ENCODE data around the gene LIG3. TPM values are rescaled to one million over a fixed set of nuclear protein-coding genes. Genes with fewer than 3 reads are reported as not detected.

Gene LIG3
- total and polyA plus RNA-seq, 2 of the 13 experiments (the other 11 are each of a cell fraction or from before 2014, with no cell fraction given) = 34.4 to 36.2 TPM

DNA sequence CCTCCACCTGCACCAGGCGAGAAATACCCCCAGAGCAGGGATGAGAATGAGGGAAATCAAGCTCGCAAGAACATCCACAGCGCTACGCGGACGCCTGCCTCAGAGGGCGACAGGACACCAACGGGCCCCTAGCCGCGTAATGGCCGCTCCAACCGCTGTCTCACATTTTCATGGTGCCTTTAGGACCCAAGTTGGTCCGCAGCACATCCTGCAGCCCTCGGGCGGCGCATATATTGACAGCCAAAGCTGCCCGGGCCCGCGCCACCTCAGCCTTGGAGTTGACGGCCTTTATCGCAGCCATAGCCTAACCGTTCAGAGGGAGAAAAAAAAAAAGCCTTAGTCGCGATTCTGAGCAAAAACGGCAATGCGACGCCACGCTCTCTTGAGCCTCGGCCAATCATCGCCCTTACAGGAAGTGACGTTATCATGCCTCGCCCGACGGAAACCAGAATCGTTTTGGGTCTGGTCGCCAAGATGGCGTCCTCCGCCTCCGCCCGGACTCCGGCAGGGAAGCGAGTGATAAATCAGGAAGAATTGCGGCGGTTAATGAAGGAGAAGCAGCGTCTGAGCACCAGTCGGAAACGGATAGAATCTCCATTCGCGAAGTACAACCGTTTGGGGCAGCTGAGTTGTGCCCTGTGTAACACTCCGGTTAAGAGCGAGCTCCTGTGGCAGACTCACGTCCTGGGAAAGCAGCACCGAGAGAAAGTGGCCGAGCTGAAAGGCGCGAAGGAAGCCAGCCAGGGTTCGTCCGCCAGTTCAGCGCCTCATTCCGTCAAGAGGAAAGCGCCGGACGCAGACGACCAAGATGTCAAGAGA lies 19.0 kb upstream of the LIG3 start, which contains the start of the genes CCT6B and ZNF830 (continued):
- TF ChIP-seq AHR (CRISPR knock-in tag; IDR thresholded peaks at IDR 0.05) (no peak), CBX1 (IDR thresholded peaks at IDR 0.05; ENCODE audit: low read depth) (peak; percentile 30), KLF11 (CRISPR knock-in tag; IDR thresholded peaks at IDR 0.05) (no peak), ZNF569 (CRISPR knock-in tag; IDR thresholded peaks at IDR 0.05; ENCODE audit: borderline replicate concordance) (no peak), PHB2 (IDR thresholded peaks at IDR 0.05; ENCODE audit: partially characterized antibody) (no peak), TAF1 (CRISPR knock-in tag; IDR thresholded peaks at IDR 0.05) (peak; percentile 97), CEBPB (IDR thresholded peaks at IDR 0.05; ENCODE audit: borderline replicate concordance, low read depth, low read length) (no peak), LCORL (IDR thresholded peaks at IDR 0.05) (peak; percentile 76; the same call in 1 of the 2 replicates), LCORL (CRISPR knock-in tag; IDR thresholded peaks at IDR 0.05) (no peak; the same call in 1 of the 2 replicates), JUNB (CRISPR knock-in tag; IDR thresholded peaks at IDR 0.05; ENCODE audit: borderline replicate concordance) (no peak), NRL (CRISPR knock-in tag; IDR thresholded peaks at IDR 0.05; ENCODE audit: borderline replicate concordance) (peak; percentile 92), SAP130 (CRISPR knock-in tag; IDR thresholded peaks at IDR 0.05; ENCODE audit: low read depth) (peak; percentile 89), ZNF776 (CRISPR knock-in tag; IDR thresholded peaks at IDR 0.05) (no peak), ZNF672 (CRISPR knock-in tag; IDR thresholded peaks at IDR 0.05) (no peak), SATB2 (CRISPR knock-in tag; IDR thresholded peaks at IDR 0.05) (peak; percentile 48; the same call in 1 of the 2 replicates), HOXD1 (CRISPR knock-in tag; IDR thresholded peaks at IDR 0.05) (peak; percentile 61; the same call in 1 of the 2 replicates), ZNF619 (CRISPR knock-in tag; IDR thresholded peaks at IDR 0.05) (no peak; the same call in 1 of the 2 replicates), ZNF441 (CRISPR knock-in tag; IDR thresholded peaks at IDR 0.05; ENCODE audit: borderline replicate concordance) (peak; percentile 80; the same call in 1 of the 2 replicates), ZMYM2 (CRISPR knock-in tag; IDR thresholded peaks at IDR 0.05) (no peak), PAWR (CRISPR knock-in tag; IDR thresholded peaks at IDR 0.05; ENCODE audit: borderline replicate concordance) (no peak), MLLT10 (CRISPR knock-in tag; IDR thresholded peaks at IDR 0.05) (no peak), TAF15 (IDR thresholded peaks at IDR 0.05; ENCODE audit: low read depth, low read length, poor library complexity, severe bottlenecking) (no peak)
- TF ChIP-seq, protein P1, sequence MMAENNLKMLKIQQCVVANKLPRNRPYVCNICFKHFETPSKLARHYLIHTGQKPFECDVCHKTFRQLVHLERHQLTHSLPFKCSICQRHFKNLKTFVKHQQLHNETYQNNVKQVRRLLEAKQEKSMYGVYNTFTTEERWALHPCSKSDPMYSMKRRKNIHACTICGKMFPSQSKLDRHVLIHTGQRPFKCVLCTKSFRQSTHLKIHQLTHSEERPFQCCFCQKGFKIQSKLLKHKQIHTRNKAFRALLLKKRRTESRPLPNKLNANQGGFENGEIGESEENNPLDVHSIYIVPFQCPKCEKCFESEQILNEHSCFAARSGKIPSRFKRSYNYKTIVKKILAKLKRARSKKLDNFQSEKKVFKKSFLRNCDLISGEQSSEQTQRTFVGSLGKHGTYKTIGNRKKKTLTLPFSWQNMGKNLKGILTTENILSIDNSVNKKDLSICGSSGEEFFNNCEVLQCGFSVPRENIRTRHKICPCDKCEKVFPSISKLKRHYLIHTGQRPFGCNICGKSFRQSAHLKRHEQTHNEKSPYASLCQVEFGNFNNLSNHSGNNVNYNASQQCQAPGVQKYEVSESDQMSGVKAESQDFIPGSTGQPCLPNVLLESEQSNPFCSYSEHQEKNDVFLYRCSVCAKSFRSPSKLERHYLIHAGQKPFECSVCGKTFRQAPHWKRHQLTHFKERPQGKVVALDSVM (CRISPR knock-in tag; IDR thresholded peaks at IDR 0.05) = peak; percentile 62; the same call in 1 of the 2 replicates
- TF ChIP-seq, protein P2, sequence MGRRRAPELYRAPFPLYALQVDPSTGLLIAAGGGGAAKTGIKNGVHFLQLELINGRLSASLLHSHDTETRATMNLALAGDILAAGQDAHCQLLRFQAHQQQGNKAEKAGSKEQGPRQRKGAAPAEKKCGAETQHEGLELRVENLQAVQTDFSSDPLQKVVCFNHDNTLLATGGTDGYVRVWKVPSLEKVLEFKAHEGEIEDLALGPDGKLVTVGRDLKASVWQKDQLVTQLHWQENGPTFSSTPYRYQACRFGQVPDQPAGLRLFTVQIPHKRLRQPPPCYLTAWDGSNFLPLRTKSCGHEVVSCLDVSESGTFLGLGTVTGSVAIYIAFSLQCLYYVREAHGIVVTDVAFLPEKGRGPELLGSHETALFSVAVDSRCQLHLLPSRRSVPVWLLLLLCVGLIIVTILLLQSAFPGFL (CRISPR knock-in tag; IDR thresholded peaks at IDR 0.05) = no peak
- TF ChIP-seq, protein P3, sequence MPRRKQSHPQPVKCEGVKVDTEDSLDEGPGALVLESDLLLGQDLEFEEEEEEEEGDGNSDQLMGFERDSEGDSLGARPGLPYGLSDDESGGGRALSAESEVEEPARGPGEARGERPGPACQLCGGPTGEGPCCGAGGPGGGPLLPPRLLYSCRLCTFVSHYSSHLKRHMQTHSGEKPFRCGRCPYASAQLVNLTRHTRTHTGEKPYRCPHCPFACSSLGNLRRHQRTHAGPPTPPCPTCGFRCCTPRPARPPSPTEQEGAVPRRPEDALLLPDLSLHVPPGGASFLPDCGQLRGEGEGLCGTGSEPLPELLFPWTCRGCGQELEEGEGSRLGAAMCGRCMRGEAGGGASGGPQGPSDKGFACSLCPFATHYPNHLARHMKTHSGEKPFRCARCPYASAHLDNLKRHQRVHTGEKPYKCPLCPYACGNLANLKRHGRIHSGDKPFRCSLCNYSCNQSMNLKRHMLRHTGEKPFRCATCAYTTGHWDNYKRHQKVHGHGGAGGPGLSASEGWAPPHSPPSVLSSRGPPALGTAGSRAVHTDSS (CRISPR knock-in tag; conservative IDR thresholded peaks at IDR 0.05) = peak; percentile 74; the same call in 1 of the 2 replicates

Measured in HepG2 (cell line).